IPS DF 6.9 (cell line): ENCODE data around the gene APEX1.

Experiments used
- DNase-seq: peaks from one replicate; pipeline ENCODE4 v3.0.0-alpha.2; 2013; ENCODE audit warnings: low read depth, low spot score
- H3K27ac ChIP-seq: one replicate; pipeline ENCODE4 v1.5.1; 2013; ENCODE audit warnings: low read length, control low read depth
- H3K27me3 ChIP-seq: 2 replicates; pipeline ENCODE4 v1.6.1; 2013; ENCODE audit warnings: mild to moderate bottlenecking, low read length; ENCODE audit not compliant: control insufficient read depth, insufficient read depth
- H3K36me3 ChIP-seq: 2 replicates; pipeline ENCODE4 v1.6.1; 2013; ENCODE audit warnings: low read length; ENCODE audit not compliant: control insufficient read depth, insufficient read depth
- H3K4me1 ChIP-seq: 2 replicates; pipeline ENCODE4 v1.6.1; 2013; ENCODE audit warnings: low read length; ENCODE audit not compliant: control insufficient read depth, insufficient read depth
- H3K4me3 ChIP-seq: 2 replicates; pipeline ENCODE4 v1.5.1; 2013; ENCODE audit warnings: mild to moderate bottlenecking, low read length
- H3K9me3 ChIP-seq: 2 replicates; pipeline ENCODE4 v1.6.1; 2013; ENCODE audit warnings: low read length, inconsistent platforms; ENCODE audit not compliant: control insufficient read depth, insufficient read depth
- WGBS: extraction: QIAGEN DNeasy Blood & Tissue Kit; methylation state at CpG from one replicate; pipeline ENCODE4 v1.1.7; 2013; ENCODE audit warnings: mixed read lengths, missing lambda C conversion rate; ENCODE audit not compliant: insufficient read length, insufficient coverage; 5-methylcytosine and 5-hydroxymethylcytosine counted together

APEX1 gene

GRCh38 chr14:20419419-20419818 is 35.6 kb upstream of the APEX1 start:
- no peaks in the 10 kb centered on the region for H3K9me3 ChIP-seq
- no peaks in the 10 kb centered on the region for H3K36me3 ChIP-seq
- H3K27ac ChIP-seq, result no peak overlapping the region
- no peak for DNase-seq
- no CpG with 5 or more reads among the region's 1 CpG for WGBS
- H3K27me3 ChIP-seq, result no peaks in the 10 kb centered on the region
- H3K4me1 ChIP-seq, result no peaks in the 10 kb centered on the region
- H3K4me3 ChIP-seq, result no peak overlapping the region

DNA sequence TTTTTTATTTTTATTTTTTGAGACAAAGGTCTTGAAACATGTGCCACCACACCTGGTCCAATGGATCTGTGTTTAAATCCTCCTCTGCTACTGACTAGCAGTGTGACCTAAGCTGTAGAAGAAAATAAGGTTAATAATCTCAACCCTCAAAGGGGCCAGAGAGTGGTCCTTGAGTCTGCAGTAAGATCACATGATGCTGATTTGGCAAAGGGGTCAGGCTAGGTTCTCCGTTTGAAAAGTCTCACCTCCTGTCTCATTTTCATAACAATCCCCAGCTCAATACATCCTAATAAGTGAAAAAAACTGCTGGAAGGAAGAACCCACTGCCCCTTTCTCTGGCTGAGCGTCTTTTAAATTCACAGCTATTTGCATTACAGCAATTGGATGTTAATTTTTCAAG is 33.8 kb upstream of the APEX1 start:
- H3K27ac ChIP-seq, result no peak overlapping the region
- no CpG with 5 or more reads among the region's 2 CpGs for WGBS
- no peaks in the 10 kb centered on the region for H3K27me3 ChIP-seq
- no peak overlapping the region for H3K4me3 ChIP-seq
- H3K9me3 ChIP-seq, result no peaks in the 10 kb centered on the region
- DNase-seq, result no peak
- H3K4me1 ChIP-seq, result no peaks in the 10 kb centered on the region
- H3K36me3 ChIP-seq, result no peaks in the 10 kb centered on the region

DNA sequence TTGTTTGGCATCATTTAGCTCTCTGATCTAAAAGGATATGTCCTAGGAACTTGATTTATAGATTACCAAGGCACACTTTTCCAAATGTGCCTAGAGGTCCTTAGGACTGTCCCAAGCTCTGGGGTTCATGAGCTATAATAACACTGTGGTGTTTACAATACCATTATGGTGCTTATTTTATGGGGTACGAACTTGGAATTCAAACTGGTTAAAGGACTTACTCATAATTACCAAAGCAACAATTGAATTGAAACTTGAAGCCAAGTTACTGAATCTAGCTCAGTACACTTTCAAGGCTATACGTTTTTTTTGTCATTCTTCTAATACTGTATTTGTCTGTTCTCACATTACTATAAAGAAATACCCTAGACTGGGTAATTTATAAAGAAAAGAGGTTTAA is 32.1 kb upstream of the APEX1 start:
- Histone ChIP-seq H3K27me3 (no peaks in the 10 kb centered on the region), H3K4me3 (no peak overlapping the region), H3K4me1 (no peaks in the 10 kb centered on the region), H3K27ac (no peak overlapping the region), H3K36me3 (no peaks in the 10 kb centered on the region), H3K9me3 (no peaks in the 10 kb centered on the region)
- DNase-seq, result no peak
- no CpG with 5 or more reads among the region's 2 CpGs for WGBS

GRCh38 chr14:20424851-20425250 is 30.2 kb upstream of the APEX1 start:
- H3K27me3 ChIP-seq, result no peaks in the 10 kb centered on the region
- WGBS, result no CpG with 5 or more reads among the region's 2 CpGs
- H3K9me3 ChIP-seq, result no peaks in the 10 kb centered on the region
- DNase-seq, result no peak
- H3K36me3 ChIP-seq, result no peaks in the 10 kb centered on the region
- no peak overlapping the region for H3K4me3 ChIP-seq
- no peak overlapping the region for H3K27ac ChIP-seq
- H3K4me1 ChIP-seq, result no peaks in the 10 kb centered on the region

- Histone ChIP-seq H3K27ac (no peak overlapping the region), H3K36me3 (no peaks in the 10 kb centered on the region), H3K4me3 (no peak overlapping the region), H3K9me3 (no peaks in the 10 kb centered on the region), H3K4me1 (no peaks in the 10 kb centered on the region), H3K27me3 (no peaks in the 10 kb centered on the region; the same call in 1 of the 2 replicates)
- DNase-seq, result no peak
- WGBS, result no CpG with 5 or more reads among the region's 5 CpGs
These were observed 27.6 kb upstream of the APEX1 start for GRCh38 chr14:20427231-20428009.

DNA sequence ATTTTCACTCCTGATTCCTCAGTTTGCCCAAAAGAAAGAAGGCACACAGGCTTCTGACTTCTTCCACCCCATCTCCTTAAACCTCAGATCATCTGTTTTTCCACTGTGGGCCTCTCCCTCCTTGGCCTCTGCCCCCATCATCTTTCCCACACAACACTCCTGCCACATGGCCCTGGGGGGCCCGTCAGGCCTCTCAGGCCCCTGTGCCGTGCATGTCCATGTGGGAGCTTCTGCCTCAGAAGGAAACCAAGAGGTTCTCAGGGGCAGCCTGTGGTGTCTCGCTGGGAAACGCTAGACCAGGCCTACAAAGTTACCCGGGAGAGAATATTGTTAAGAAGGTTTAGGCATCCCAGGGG is 27.0 kb upstream of the APEX1 start:
- H3K36me3 ChIP-seq, result no peaks in the 10 kb centered on the region
- WGBS, result no CpG with 5 or more reads among the region's 5 CpGs
- no peaks in the 10 kb centered on the region for H3K9me3 ChIP-seq
- H3K27me3 ChIP-seq, result no peaks in the 10 kb centered on the region; the same call in 1 of the 2 replicates
- no peak overlapping the region for H3K27ac ChIP-seq
- DNase-seq, result no peak
- H3K4me3 ChIP-seq, result no peak overlapping the region
- H3K4me1 ChIP-seq, result no peaks in the 10 kb centered on the region

DNA sequence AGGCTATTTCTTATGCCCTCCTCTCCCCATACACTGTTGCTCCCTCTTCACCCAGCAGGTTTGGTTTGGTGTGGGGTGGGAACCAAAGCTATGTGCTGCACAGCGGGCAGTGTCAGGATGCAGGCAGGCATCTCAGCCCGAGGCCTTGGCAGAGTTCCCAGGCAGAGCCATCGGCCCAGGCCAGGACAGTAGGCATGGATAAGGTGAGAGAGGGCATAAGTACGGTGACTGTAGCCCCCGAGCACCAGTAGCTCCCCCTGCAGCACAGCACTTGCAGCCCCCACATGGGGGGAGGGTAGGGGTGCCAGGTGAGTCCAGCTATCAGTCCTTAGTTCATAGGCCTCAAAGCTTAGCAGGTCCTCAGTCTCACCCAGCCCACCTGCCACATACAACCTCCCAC is 26.2 kb upstream of the APEX1 start:
- no peaks in the 10 kb centered on the region for H3K4me1 ChIP-seq
- H3K9me3 ChIP-seq, result no peaks in the 10 kb centered on the region
- H3K27me3 ChIP-seq, result no peaks in the 10 kb centered on the region; the same call in 1 of the 2 replicates
- H3K36me3 ChIP-seq, result no peaks in the 10 kb centered on the region
- no peak for DNase-seq
- no peak overlapping the region for H3K4me3 ChIP-seq
- WGBS, result no CpG with 5 or more reads among the region's 5 CpGs
- no peak overlapping the region for H3K27ac ChIP-seq

DNA sequence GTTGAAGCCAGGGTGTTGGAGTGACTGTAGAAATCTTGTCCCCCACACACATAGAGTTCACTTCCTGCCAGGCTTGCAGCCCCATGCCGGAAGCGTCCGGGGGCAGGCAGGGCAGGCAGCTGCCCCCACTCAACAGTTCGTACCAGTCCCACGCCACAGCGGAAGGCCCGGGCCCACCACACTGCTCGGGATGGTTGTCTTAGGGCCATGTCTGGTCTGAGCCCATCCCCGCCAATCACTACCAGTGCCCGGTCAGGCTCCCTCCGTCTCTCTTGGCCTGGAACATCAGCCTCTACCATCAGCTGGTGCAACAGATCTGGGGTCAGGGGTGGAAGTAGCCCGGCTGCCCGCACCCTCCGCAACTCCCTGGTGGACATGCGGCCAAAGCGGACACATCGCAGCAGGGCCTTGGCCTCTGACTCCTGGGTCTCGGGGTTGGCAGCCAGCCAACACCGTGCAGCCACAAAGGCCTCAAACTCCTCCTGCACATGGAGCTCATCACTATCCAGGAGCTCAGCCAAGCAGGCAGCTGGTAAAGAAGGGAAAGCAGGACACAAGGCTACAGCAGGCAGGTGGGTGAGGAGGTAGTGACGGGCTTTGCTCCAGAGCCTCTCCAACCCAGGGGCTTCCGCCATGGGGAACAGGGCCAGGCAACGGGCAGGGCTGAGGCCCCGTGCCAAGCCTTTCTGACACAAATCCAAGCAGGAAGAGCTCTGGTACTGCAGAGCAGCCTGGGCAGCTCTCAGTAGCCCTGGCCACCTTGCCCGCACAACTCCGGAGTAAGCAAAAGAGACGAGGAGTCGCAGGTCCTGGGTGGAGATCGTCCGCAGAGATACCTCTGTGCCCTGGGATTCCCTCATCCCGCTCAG is 25.0 kb upstream of the APEX1 start:
- Histone ChIP-seq H3K36me3 (no peaks in the 10 kb centered on the region), H3K4me3 (no peak overlapping the region), H3K27me3 (no peaks in the 10 kb centered on the region; the same call in 1 of the 2 replicates), H3K27ac (no peak overlapping the region), H3K9me3 (no peaks in the 10 kb centered on the region), H3K4me1 (no peaks in the 10 kb centered on the region)
- DNase-seq, result no peak
- WGBS, result no CpG with 5 or more reads among the region's 30 CpGs

- no peaks in the 10 kb centered on the region; the same call in 1 of the 2 replicates for H3K27me3 ChIP-seq
- no peaks in the 10 kb centered on the region for H3K9me3 ChIP-seq
- DNase-seq, result no peak
- H3K27ac ChIP-seq, result no peak overlapping the region
- H3K4me3 ChIP-seq, result no peak overlapping the region
- WGBS, result no CpG with 5 or more reads among the region's 44 CpGs
- H3K36me3 ChIP-seq, result no peaks in the 10 kb centered on the region
- no peaks in the 10 kb centered on the region; the same call in 1 of the 2 replicates for H3K4me1 ChIP-seq
These were observed 20.1 kb upstream of the APEX1 start for GRCh38 chr14:20434701-20435581.
